Prostate gland (tissue), 2 donors: ENCODE results near the gene ZNF561. TPM values are rescaled to one million over a fixed set of nuclear protein-coding genes. Genes with fewer than 3 reads are reported as not detected.

Experiments
- DNase-seq: peaks from one replicate; pipeline ENCODE4 v3.0.0-alpha.2; 2019; ENCODE audit warnings: low spot score
- H3K27ac ChIP-seq, 2 donors: fragments of 200-600 bp; sonication (generic); 2 replicates each; pipeline ENCODE4 v1.5.1; 2017 to 2019
- H3K27me3 ChIP-seq: fragments of 200-600 bp; sonication (generic); replicated peaks from 2 replicates; pipeline ENCODE4 v1.5.1; 2019; ENCODE audit not compliant: insufficient read depth
- H3K36me3 ChIP-seq, 2 donors: fragments of 200-600 bp; sonication (generic); 1 replicate in 1 of 2; 2 replicates in 1 of 2; pipeline versions ENCODE4 v1.5.1 to v1.8.1; 2017 to 2019
- H3K4me1 ChIP-seq: fragments of 200-600 bp; sonication (generic); replicated peaks from 2 replicates; pipeline ENCODE4 v1.5.1; 2019
- H3K4me3 ChIP-seq, 2 donors: fragments of 200-600 bp; sonication (generic); 2 replicates each; pipeline ENCODE4 v1.5.1; 2017 to 2019
- H3K9me3 ChIP-seq: fragments of 200-600 bp; sonication (generic); 2 replicates; pipeline ENCODE4 v1.5.1; 2017
- POLR2A ChIP-seq: fragments of 450-650 bp; IDR thresholded peaks from one replicate; pipeline ENCODE4 v1.6.1; 2016; ENCODE audit warnings: antibody characterized with exemption, mild to moderate bottlenecking
- POLR2AphosphoS5 ChIP-seq: sonication (generic); formaldehyde crosslinking; IDR thresholded peaks from one replicate; pipeline ENCODE4 v1.6.1; 2017; ENCODE audit warnings: antibody characterized with exemption
- WGBS: methylation state at CpG from one replicate; pipeline ENCODE4 v1.1.5; 2018; 5-methylcytosine and 5-hydroxymethylcytosine counted together
- intact Hi-C: fragments of 100-400 bp; cut with DNase I; formaldehyde crosslinking; loops from one replicate; pipeline ENCODE4 v1.14.2; 2022
- total RNA-seq, 2 donors: library from RNA; depleted of rRNA; stranded (reverse); fragments of >200 nt; gene quantifications; one replicate each; pipeline ENCODE4 v1.1.0, GENCODE V29; 2016
- TF ChIP-seq, protein P1 (sequence below), 4 experiments: fragments of 200-600 bp in 2 of 4; fragments of 450-650 bp in 2 of 4; sonication (generic) in 2 of 4; IDR thresholded peaks; 1 replicate in 3 of 4; 2 replicates in 1 of 4; pipeline ENCODE4 v1.5.1; 2016 to 2019; ENCODE audit warnings: antibody characterized with exemption in 4 of 4, mild to moderate bottlenecking in 2 of 4, moderate library complexity in 2 of 4

Gene ZNF561
- total RNA-seq, 2 donors from 2014 or later = 27.8 to 32.3 TPM

DNA sequence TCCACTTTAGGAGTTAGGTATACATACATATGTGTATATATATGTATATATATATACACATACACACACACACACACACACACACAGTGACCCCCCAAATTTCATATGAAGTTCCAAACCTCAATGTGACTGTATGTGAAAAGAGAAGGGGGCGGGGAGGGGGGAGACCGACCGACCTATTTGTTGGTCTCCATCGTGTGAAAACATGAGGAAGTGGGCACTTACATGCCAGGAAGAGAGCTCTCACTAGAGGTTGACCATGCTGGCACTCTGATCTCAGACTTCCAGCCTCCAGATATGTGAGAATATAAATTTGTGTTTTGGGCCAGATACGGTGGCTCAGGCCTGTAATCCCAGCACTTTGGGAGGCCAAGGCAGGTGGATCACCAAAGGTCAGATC lies 29.3 kb upstream of the ZNF561 start:
- TF ChIP-seq POLR2A (no peak), POLR2AphosphoS5 (no peak)
- TF ChIP-seq, protein P1, sequence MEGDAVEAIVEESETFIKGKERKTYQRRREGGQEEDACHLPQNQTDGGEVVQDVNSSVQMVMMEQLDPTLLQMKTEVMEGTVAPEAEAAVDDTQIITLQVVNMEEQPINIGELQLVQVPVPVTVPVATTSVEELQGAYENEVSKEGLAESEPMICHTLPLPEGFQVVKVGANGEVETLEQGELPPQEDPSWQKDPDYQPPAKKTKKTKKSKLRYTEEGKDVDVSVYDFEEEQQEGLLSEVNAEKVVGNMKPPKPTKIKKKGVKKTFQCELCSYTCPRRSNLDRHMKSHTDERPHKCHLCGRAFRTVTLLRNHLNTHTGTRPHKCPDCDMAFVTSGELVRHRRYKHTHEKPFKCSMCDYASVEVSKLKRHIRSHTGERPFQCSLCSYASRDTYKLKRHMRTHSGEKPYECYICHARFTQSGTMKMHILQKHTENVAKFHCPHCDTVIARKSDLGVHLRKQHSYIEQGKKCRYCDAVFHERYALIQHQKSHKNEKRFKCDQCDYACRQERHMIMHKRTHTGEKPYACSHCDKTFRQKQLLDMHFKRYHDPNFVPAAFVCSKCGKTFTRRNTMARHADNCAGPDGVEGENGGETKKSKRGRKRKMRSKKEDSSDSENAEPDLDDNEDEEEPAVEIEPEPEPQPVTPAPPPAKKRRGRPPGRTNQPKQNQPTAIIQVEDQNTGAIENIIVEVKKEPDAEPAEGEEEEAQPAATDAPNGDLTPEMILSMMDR (IDR thresholded peaks at IDR 0.05) = no peak
- H3K9me3 ChIP-seq = no peaks in the 10 kb centered on the region
- H3K4me3 ChIP-seq = no peak overlapping the region
- DNase-seq = no peak
- peaks cover 0 to 42% of the 10 kb centered on the region in 2 donors for H3K36me3 ChIP-seq
- H3K4me1 ChIP-seq = no peaks in the 10 kb centered on the region
- no peak overlapping the region for H3K27ac ChIP-seq
- no peaks in the 10 kb centered on the region for H3K27me3 ChIP-seq
- intact Hi-C loops = no loop called here
- WGBS = 91% methylated on average over 5 of the region's 5 CpGs

DNA sequence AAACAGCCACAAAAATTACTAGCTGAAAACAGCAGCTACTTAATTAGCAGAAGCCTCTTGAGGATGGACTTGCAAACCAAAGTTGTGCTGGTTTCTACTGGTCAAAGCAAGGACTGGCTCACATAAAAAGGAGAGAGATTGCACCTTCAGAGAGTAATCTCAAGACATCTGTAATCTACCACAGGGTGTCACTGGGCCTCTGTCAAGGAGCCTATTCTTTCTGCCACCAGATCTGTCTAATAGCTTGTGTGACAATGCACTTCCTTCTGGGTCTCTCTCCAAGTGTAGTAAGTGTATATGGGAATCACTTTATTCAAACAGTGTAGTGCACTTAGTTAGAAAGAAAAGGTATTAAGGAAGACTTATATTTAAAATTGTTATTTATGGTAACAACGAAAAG lies 24.4 kb upstream of the ZNF561 start:
- intact Hi-C loops = no loop called here
- WGBS = 96% methylated on average over 1 of the region's 1 CpG
- TF ChIP-seq, protein P1 (IDR thresholded peaks at IDR 0.05) = peak in 1 of 4 experiments; percentile 22
- TF ChIP-seq POLR2AphosphoS5 = no peak
- TF ChIP-seq POLR2A = no peak

DNA sequence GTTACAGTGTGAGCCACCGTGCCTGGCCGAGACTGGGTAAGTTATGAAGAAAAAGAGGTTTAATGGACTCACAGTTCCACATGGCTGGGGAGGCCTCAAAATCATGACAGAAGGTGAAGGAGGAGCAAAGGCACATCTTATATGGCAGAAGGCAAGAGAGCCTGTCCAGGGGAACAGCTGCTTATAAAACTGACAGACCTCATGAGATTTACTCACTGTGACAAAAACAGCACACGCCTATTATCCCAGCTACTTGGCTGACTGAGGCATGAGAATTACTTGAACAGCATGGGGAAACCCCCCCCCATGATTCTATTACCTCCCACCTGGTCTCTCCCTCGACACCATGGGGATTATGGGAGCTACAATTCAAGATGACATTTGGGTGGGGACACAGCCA lies 23.4 kb upstream of the ZNF561 start:
- TF ChIP-seq POLR2AphosphoS5 = no peak
- no peak for TF ChIP-seq POLR2A
- TF ChIP-seq, protein P1 (IDR thresholded peaks at IDR 0.05) = no peak
- no peak overlapping the region for H3K27ac ChIP-seq
- H3K27me3 ChIP-seq = no peaks in the 10 kb centered on the region
- H3K9me3 ChIP-seq = no peaks in the 10 kb centered on the region
- WGBS = 88% methylated on average over 4 of the region's 4 CpGs
- no peak overlapping the region for H3K4me3 ChIP-seq
- DNase-seq = no peak
- H3K4me1 ChIP-seq = no peaks in the 10 kb centered on the region
- H3K36me3 ChIP-seq = peaks cover 0 to 8% of the 10 kb centered on the region in 2 donors
- intact Hi-C loops = no loop called here

More for the DNA sequence above, 24.4 kb upstream of the ZNF561 start:
- H3K27ac ChIP-seq = no peak overlapping the region
- no peaks in the 10 kb centered on the region for H3K4me1 ChIP-seq
- H3K27me3 ChIP-seq = no peaks in the 10 kb centered on the region
- DNase-seq = no peak
- H3K36me3 ChIP-seq = peaks cover 0 to 8% of the 10 kb centered on the region in 2 donors
- no peak overlapping the region for H3K4me3 ChIP-seq
- no peaks in the 10 kb centered on the region for H3K9me3 ChIP-seq

DNA sequence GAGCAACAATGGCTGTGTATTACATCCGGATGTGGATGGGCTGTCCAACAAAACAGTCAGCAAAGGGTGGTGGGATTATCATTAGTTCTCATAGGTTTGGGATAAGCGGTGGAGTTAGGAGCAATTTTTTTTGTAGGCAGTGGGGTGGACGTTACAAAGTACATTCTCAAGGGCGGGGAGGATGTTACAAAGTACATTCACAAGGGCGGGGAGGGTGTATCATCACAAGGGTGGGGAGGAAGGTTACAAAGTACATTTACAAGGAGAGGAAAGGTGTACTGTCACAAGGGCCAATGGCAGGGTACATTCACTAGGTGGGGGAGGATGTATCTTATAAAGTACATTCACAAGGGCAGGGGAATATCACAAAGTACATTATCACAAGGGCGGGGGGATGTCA lies 20.8 kb upstream of the ZNF561 start:
- Histone ChIP-seq H3K4me3 (no peak overlapping the region), H3K36me3 (no peaks in the 10 kb centered on the region), H3K27me3 (no peaks in the 10 kb centered on the region), H3K4me1 (no peaks in the 10 kb centered on the region), H3K9me3 (no peaks in the 10 kb centered on the region), H3K27ac (no peak overlapping the region)
- DNase-seq = no peak
- TF ChIP-seq, protein P1 (IDR thresholded peaks at IDR 0.05) = no peak
- TF ChIP-seq POLR2A (no peak), POLR2AphosphoS5 (no peak)
- intact Hi-C loops = no loop called here
- 96% methylated on average over 6 of the region's 6 CpGs for WGBS

DNA sequence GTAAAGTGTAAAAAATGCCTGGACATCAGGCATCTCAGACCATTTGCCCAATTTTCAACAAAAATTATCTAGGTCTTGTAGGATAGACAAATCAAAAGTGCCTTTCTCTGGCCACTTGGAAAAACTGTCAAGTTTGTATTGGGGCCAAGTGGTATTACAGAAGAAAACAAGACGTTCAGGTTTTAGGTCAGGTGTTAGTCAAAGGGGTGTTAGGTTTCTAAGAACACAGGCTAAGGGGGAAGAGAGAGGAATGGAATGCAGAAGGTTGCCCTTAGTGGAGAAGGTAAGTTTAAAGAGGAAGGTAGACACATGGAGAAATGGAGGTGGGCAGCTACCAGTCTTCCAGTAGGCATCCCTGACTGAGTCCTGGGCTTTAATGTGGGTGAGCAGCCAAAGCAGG lies 19.9 kb upstream of the ZNF561 start:
- no peaks in the 10 kb centered on the region for H3K9me3 ChIP-seq

More for the DNA sequence above, 19.9 kb upstream of the ZNF561 start:
- intact Hi-C loops = no loop called here
- DNase-seq = no peak
- 37% methylated on average over 1 of the region's 1 CpG for WGBS
- Histone ChIP-seq H3K36me3 (no peaks in the 10 kb centered on the region), H3K27me3 (no peaks in the 10 kb centered on the region), H3K4me1 (no peaks in the 10 kb centered on the region), H3K4me3 (no peak overlapping the region), H3K27ac (no peak overlapping the region)
- TF ChIP-seq POLR2AphosphoS5 (no peak), POLR2A (no peak)
- TF ChIP-seq, protein P1 (IDR thresholded peaks at IDR 0.05) = no peak
